Measurements from ENCODE around the gene CCDC82. TPM values are rescaled to one million over a fixed set of nuclear protein-coding genes. Genes with fewer than 3 reads are reported as not detected.

Gene CCDC82
- total and polyA plus RNA-seq, 2 of the 4 experiments (the other 2 are of a cell fraction), result 4.1 to 9.4 TPM

- peak overlapping the region; percentile 97 for H3K4ac ChIP-seq (ENCODE audit: low read depth, low read length)
- H4K91ac ChIP-seq (ENCODE audit: insufficient read depth, low read depth, low read length), result peak overlapping the region; percentile 91
- H2BK15ac ChIP-seq (ENCODE audit: low read depth, low read length), result peak overlapping the region; percentile 92
- peak overlapping the region; percentile 98 for H3K27ac ChIP-seq (ENCODE audit: insufficient read depth, low read length)
- peaks cover 16% of the 10 kb centered on the region for H3K9me1 ChIP-seq (ENCODE audit: insufficient read depth, low read length)
- H3K36me3 ChIP-seq (ENCODE audit: control insufficient read depth, insufficient read depth, low read length), result peaks cover 2% of the 10 kb centered on the region; the same call in 1 of the 2 replicates
- H2BK20ac ChIP-seq (ENCODE audit: low read depth, low read length), result peak overlapping the region; percentile 98
- H3K27me3 ChIP-seq (ENCODE audit: control insufficient read depth, insufficient read depth, low read length), result no peaks in the 10 kb centered on the region
- H3K14ac ChIP-seq (replicated peaks; ENCODE audit: low read depth, low read length), result peak overlapping the region; percentile 95
- ChIA-PET POLR2A (ENCODE audit: unreplicated experiment) (interaction anchor here (1.0 kb wide), 1 partner anchor 14 kb away, joined by 3 read pairs; no protein-coding TSS in a partner anchor), CTCF (interaction anchor here (4.8 kb wide), 1 partner anchor 31 kb away, joined by 27 read pairs; the partner anchor contains the start of gene MAML2)
- in situ Hi-C loops (cut with MboI; ENCODE audit: low sequenced_read_pairs), result no loop called here
- peak overlapping the region; percentile 93 for H2BK5ac ChIP-seq (ENCODE audit: low read depth, low read length, poor library complexity, severe bottlenecking)
- no peaks in the 10 kb centered on the region for H3K9me3 ChIP-seq (ENCODE audit: control insufficient read depth, insufficient read depth, low read length)
- TF ChIP-seq USF2 (IDR thresholded peaks at IDR 0.05; ENCODE audit: low read depth, low read length), result peak; percentile 54
- peak; percentile 75 for TF ChIP-seq BHLHE40 (IDR thresholded peaks at IDR 0.05; ENCODE audit: low read depth, low read length)
- TF ChIP-seq MAFK (IDR thresholded peaks at IDR 0.05; ENCODE audit: low read depth, low read length), result 0 out of 2 replicates have a peak, but pooled peaks have one; percentile 5
- no peak for TF ChIP-seq ELK1 (IDR thresholded peaks at IDR 0.05; ENCODE audit: borderline replicate concordance, low read depth, low read length)
- intact Hi-C loops (cut with micrococcal nuclease), result no loop called here
- peak overlapping the region; percentile 55 for H3K18ac ChIP-seq (ENCODE audit: low read depth, low read length)
- peak overlapping the region; percentile 99 for H2AK5ac ChIP-seq (ENCODE audit: low read depth, low read length)
- dilution Hi-C loops (cut with HindIII; ENCODE audit: low sequenced_read_pairs, unreplicated experiment), result no loop called here
- peak overlapping the region; percentile 94 for H2BK120ac ChIP-seq (ENCODE audit: low read depth, low read length)
- no peak overlapping the region for H2AFZ ChIP-seq (replicated peaks; ENCODE audit: low read length, poor library complexity)
- peak overlapping the region; percentile 99 for H3K23ac ChIP-seq (ENCODE audit: low read depth, low read length)
- WGBS, 2 experiments (ENCODE audit: extremely low coverage in 2 of 2, insufficient read length in 1 of 2), result no CpG with 5 or more reads among the region's 2 CpGs
- H4K8ac ChIP-seq (ENCODE audit: low read depth in 2 of 2, low read length in 2 of 2), result peak overlapping the region; percentile 4 to 89; a peak in 3 of 4 replicates
- H3K79me1 ChIP-seq (ENCODE audit: low read depth in 1 of 2, low read length in 2 of 2), result peaks cover 26 to 76% of the 10 kb centered on the region in 2 experiments; a peak in 3 of 4 replicates
- H4K5ac ChIP-seq (ENCODE audit: low read depth, low read length), result peak overlapping the region; percentile 17; the same call in 1 of the 2 replicates
- H3K4me1 ChIP-seq (ENCODE audit: control insufficient read depth, insufficient read depth, low read length), result peaks cover 22% of the 10 kb centered on the region
- DNase-seq (peak; percentile 74), ATAC-seq (ENCODE audit: low read depth) (peak; percentile 24; the same call in 1 of the 2 replicates)
- BruUV-seq (replicated peaks), result no TSS peak
- peak overlapping the region; percentile 62 for H3K9ac ChIP-seq (ENCODE audit: low read depth, low read length)
- H4K20me1 ChIP-seq (ENCODE audit: insufficient read depth, low read length), result no peaks in the 10 kb centered on the region
- peak overlapping the region; percentile 62 for H2AK9ac ChIP-seq (replicated peaks; ENCODE audit: low read depth, low read length, poor library complexity)
- H3K4me2 ChIP-seq (ENCODE audit: low read depth, low read length), result peak overlapping the region; percentile 53
- peak overlapping the region; percentile 38 for H3K56ac ChIP-seq (ENCODE audit: extremely low read depth, insufficient read depth, low read length)
- H3K4me3 ChIP-seq (ENCODE audit: insufficient read depth, low read depth, low read length), result no peak overlapping the region
Observed at GRCh38 chr11:96311120-96311568, 78.6 kb downstream of the CCDC82 start.

Measured in IMR-90 (cell line).